Hematopoietic multipotent progenitor cell (in vitro differentiated cells): ENCODE data around the gene GATAD2B. TPM values are rescaled to one million over a fixed set of nuclear protein-coding genes. Genes with fewer than 3 reads are reported as not detected.
"Not testable (repeated sequence)": the region's sequence is repeated elsewhere in the genome, so short reads cannot be mapped to it uniquely, and the experiment has no call there.

Source experiments
- DNase-seq, 3 donors: peaks; one replicate each; pipeline ENCODE4 v3.0.0-alpha.2; 2011 to 2015; ENCODE audit warnings: low read depth in 2 of 3, low spot score in 2 of 3
- total RNA-seq: library from RNA; depleted of rRNA; stranded (reverse); fragments of >200 nt; gene quantifications from one replicate; pipeline ENCODE4 v1.2.3, GENCODE V29; 2012

Gene GATAD2B
- total RNA-seq, 1 donor: 33.7 TPM

DNA sequence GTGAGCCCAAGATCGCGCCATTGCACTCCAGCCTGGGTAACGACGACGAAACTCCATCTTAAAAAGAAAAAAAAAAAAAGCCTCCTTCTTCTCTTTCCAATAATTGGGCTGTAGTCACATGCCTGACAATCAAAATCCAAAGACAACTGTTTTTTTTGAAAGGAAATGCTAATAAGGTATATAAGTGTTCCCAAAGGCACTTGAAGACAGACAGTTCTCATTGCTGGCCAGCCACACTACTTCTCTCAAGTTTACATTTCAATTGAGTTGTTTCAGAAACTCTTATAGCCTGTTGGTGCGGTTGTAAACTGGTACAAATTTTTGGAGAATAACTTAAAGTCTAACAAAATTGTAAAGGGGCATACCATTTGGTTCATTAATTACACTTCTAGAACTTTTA lies 23.3 kb downstream of the GATAD2B start:
- no peak for DNase-seq

DNA sequence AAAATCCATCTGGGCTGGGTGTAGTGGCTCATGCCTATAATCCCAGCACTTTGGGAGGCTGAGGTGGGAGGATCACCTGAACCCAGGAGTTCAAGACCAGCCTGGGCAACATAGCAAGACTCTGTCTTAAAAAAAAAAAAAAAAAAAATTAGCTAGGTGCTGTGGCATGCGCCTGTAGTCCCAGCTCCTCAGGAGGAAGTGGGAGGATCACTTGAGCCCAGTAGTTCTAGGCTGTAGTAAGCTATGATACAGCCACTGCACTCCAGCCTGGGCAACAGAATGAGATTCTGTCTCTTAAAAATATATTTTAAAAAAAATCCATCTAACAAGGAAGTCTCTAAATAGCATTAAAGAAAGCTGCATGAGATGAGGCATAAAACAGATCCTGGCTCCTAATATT lies 26.9 kb downstream of the GATAD2B start:
- DNase-seq: not testable (repeated sequence)

DNA sequence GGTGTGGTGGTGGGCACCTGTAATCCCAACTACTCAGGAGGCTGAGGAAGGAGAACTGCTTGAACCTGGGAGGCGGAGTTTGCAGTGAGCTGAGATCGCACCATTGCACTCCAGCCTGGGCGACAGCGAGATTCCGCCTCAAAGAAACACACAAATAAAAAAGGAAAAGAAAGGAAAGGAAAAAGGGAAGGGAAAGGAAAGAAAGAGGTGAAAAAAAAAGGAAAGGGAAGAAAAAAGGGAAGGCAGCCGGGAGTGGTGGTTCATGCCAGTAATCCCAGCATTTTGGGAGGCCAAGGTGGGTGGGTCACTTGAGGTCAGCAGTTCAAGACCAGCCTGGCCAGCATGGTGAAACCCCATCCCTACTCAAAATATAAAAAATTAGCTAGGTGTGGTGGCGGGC lies 31.7 kb downstream of the GATAD2B start:
- not testable (repeated sequence) for DNase-seq

DNA sequence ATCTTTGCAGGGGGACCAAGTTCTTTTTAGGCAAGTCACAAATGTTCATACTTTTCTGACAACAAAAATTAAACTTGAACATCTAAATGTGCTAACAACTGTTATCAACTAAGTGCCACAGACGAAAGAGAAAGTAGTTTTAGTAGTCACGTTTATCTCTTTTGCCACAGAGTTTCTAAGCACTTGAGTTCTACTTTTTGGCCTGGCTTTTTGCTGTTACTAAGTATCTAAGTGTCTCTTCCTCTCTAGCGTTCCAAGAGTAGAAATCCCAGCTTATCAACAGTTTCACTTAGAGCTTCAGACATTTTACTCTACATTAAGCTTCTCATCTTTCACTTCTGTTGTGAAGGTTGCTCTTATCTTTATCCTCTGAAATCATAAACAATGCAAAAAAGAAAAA lies 34.2 kb downstream of the GATAD2B start:
- DNase-seq: peak in 1 of 3 donors; percentile 55

DNA sequence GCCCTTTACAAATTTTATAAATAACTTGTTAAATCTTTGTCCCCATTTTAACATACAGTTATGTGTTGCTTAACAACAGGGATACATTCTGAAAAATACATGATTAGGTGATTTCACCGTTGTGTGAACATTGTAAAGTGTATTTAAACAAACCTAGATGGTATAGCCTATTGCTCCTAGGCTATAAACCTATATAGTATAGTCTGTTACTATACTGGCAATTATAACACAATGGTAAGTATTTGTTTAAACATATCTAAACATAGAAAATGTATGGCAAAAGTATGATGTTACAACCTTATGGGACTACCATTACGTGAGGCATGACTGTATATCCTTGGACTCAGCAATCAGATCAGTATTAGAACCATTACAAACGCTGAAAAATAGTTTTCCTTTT lies 36.6 kb downstream of the GATAD2B start:
- DNase-seq: no peak

DNA sequence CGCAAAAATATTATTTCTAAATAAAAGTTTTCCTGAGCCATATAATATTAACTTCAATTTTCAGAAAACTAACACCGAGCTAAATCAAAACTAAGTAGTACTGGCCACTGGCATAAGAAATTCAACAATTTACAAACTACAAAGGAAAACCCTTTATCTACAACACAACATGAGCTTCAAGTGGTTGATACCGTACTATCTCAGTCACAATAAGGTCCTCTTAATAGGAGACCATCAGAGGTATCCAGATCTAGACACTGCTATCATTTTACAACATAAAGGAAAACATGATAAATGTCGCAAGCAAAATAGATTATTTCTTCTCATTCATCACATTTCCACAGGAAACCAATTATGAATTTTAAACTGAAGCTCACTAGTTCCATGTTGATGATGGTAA lies 39.5 kb downstream of the GATAD2B start:
- DNase-seq: no peak

DNA sequence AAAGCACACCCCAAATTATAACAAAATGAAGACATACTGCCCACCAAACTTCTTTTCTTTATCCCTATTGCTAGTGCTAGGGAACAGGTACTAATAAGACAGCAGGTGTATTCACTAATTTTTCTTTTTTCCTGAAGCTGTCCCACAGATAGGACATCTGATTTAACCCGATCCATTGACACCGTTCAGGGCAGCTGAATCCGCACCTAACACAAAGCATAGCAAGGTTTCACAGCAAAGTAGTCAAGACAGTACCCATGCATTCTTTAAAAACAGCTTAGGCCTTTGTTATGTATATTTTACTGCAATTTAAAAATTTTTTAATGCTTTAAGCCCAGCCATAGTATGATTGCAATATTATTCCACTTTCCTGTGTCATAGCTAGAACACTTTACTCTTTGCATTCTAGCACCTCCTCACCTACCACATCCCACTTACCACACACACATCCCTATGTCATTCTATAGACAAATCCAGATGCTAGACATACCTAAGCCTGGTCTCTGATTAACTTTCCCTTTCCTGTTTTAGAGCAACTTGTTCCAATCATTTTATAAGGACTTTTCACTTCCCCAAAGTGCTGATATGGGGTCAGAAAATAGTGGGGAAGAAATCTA lies 40.4 kb downstream of the GATAD2B start:
- no peak for DNase-seq

DNA sequence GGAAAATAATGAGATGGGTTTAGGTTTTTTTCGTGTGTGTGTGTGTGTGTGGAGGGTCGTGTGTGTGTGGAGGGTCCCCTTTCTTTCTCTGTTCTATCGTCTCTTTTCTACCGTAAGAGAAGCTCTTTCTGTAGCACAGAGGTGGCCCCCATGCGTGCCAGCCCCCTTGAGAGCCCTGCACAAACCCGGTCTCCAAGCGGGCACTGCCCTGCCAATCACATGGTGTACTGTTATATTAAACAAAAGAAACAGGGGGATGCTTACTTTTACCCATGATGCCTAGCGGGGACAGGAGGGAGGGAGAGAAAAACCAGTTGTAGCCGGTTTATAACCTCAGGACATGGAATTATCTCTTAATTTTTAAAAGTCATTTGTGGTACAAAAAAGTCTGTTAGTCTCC lies 41.0 kb downstream of the GATAD2B start:
- no peak for DNase-seq

DNA sequence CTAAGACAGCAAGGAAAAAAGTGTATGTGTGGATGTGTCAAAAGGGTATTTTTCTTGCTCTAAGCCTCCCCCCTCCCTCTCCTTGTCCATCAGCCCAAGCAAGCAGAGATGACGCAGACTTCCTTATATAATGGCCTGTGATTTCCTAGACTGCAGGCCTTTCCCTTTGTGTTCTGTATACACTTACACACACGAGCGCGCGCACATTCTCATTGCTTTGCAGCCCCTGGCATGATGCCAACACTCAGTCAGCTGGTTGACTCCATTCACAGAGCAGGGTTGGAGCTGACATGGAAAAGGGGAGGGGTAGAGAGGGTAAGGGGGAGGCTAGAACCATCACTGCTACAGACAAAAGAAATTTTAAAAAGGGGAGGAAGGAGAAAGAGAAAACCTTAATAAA lies 41.8 kb downstream of the GATAD2B start:
- DNase-seq: peak in 2 of 3 donors; percentile 81 to 88

DNA sequence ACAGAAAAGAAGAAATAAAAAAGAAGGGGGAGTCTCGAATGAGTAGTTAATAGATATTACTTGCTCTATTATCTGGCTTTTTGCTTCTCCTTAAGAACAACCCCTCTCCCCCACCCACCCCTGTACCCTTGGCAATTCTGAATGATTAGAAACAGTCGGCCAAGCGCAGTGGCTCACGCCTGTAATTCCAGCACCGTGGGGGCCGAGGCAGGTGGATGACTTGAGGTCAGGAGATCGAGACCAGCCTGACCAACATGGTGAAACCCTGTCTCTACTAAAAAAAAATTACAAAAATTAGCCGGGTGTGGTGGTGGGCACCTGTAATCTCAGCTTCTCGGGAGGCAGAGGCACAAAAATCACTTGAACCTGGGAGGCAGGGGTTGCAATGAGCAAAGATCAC lies 42.7 kb downstream of the GATAD2B start:
- DNase-seq: no peak

DNA sequence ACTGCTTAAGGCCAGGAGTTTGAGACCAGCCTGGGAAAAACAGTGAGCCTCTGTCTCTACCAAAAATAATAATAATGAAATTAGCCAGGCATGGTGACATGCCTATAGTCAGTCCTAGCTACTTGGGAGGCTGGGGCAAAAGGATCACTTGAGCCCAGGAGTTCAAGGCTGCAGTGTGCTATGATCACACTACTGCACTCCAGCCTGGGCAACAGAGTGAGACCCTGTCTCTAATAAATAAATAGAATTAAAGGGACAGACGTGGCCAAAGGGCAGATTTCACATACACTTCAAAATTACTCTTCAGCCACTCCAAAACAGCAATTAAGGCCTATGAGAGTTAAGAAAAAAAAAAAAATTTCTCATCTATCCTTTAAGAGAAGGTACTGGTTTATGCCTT lies 45.7 kb downstream of the GATAD2B start:
- DNase-seq: no peak

DNA sequence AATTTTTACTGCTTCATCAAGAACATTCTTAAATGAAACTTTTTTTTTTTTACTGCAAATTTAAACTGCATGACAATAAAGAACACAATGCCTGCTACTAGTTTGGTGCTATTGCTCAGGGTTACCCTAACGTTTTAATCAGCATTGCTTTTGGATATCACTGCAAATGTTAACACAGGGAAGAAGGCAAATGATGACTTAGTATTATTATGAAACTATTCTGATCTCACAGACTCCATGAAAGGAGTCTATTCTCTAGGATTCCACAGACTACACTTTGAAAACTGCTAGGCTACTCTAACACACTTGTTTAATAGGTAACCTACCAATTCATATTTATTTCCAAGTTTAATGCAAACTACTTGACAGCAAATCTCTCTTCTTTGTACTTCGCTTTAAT lies 49.8 kb downstream of the GATAD2B start:
- DNase-seq: no peak

DNA sequence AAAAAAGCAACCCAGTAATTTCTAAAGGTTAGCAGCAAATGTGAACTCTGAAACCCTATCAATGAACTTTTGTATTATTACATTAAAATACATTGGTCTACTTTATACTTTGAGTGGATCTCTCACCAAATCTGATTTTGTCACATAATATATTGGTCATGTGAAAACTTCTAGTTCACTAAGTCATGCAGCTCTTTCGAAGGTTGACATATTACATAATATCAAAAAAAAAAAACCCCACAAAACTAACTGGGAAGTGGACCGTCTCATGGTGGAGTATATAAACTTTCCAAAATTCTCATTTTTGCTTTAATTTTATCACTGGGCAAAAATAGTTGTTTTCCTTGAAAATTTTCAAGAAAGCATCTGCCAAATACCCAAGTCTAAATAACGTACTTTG lies 50.4 kb downstream of the GATAD2B start:
- DNase-seq: no peak

DNA sequence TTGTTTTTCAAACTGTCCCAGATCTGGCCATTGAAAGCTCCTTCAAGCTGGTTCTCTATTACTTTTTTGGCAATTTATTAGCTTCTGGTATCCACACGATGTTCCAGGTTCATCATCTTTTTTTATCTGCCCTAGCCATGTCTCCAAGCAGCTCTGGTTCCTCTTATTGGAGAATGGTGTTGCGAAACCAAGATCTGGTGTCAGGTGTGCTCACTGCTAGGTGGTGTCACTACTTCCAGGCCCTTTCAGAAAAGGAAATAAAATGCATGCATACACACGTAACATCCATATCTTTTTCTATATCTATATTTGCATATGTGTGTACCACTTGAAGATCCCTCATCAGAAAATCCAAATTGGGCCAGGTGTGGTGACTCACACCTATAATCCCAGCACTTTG lies 53.3 kb downstream of the GATAD2B start:
- DNase-seq: no peak

DNA sequence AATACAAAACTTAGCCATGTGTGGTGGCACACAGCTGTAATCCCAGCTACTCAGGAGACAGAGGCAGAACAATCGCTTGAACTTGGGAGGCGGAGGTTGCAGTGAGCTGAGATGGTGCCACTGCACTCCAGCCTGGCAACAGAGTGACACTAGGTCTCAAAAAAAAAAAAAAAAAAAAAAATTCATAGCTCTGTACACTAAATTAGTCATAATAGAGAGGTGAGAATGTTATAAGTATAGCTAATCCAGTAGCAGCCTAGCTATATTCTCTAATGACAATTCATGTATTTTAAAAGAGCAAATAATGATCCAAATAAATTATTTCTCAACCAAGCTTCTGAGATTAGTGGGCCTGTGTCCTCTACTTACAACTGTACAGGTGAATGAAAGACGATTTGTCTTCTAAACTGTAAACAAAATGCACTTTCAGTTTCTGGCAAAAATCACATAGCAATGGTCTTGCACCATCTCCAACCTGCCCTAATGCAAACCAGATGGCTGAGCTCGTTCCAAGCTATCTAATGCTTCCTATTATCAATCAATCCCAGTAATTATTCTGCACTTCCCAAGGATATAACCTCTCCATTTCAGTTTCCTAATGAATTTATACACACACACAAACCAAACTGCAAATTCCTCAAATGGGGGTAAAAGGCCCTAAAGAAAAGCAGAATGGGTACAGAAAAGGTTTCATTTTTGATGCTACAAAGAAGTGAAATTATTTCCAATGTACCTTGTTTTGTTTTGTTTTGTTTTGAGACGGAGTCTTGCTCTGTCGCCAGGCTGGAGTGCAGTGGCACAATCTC lies 56.5 kb downstream of the GATAD2B start:
- DNase-seq: no peak

DNA sequence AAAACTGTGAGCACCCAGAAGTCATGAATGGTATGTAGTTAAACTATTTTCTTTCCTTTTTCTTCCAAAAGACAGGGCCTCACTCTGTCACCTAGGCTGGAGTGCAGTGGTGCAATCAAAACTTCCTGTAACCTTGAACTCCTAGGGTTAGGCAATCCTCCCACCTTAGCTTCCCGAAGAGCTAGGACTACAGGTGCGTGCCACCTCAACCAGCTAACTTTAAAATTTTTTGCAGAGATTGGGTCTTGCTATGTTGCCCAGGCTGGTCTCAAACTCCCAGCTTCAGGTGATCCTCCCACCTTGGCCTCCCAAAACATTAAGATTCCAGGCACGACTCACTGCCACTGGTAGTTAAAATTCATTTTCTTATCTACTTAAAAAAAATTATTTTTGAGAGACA lies 62.5 kb downstream of the GATAD2B start:
- DNase-seq: no peak

DNA sequence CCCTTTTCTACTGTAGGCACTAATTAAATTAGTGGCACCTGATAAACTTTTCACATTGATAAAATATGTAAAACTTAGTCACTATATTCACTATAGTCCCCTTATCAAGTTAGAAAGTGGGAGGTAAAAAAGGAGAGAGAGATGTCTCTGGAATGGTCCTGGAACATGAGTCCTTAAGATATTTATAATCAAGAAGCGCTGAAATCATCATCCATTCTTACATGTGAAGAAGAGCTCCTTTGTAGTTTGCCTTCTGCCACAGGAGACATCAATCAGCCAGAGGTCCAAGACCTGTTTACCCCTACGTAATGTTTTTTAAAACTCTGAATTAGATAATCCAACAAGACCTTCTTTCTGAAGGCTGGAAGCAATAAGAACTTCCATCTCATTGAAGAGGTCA lies 65.3 kb downstream of the GATAD2B start:
- DNase-seq: no peak

DNA sequence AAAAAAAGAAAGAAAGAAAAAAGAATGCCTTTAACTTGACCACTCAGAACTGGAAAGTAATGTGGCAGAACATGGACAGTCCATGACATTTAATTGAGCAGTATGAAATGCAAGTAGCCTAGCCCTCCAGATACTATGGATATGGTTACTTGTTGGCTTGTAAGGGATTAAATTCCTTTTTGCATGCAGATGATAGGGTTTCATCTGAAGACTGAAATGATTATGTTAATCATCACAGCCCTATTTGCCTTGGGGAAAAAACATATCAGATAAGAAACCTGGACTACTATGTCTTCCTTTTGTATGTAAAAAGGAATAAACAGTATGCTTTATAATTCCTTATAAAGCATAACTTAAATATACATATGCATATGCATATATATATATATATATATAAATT lies 66.0 kb downstream of the GATAD2B start:
- no peak for DNase-seq

DNA sequence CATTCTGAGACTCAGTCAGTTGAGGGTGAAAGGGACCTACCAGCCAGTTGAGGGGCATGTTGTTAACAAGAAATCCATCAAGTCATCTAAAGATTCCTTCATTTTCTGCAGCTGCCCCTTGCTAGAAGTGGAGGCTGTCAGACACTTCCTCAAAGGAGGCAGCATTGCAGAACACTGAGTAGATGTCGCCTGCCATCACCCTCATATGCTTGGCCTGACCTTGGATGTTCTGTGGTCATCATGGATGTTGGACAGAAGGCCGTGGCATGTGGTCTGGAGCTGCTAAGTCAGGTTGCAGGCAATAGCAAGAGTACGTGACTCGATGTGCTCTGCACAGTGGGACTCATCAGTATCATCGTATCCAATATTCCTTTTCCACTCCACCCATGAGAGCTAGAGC lies 70.6 kb downstream of the GATAD2B start:
- no peak for DNase-seq

DNA sequence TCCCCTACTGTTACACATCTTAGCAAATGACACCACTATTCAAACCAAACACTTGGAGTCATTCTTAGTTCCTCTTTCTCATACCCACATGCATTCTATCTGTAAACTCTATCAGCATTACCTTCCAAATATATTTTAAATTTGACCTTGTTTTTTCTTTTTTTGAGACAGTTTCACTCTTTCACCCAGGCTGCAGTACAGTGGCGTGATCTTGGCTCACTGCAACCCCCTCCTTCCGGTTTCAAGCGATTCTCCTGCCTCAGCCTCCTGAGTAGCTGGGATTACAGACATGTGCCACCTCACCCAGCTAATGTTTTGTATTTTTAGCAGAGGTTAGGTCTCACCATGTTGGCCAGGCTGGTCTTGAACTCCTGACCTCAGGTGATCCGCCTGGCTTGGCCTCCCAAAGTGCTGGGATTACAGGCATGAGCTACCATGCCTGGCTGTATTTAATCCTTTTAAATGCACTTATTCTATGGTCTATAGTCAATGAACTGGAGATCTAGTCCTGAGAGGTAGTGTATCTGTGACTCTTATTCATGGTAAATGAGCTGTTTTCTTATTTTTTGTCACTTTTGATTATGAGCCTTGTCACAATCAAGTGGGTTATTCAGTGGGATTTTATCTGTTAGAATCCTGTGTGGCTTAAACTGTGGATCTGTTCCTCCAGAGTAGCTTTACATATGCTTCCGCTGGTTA lies 73.1 kb downstream of the GATAD2B start:
- peak in 2 of 3 donors; percentile 27 to 66 for DNase-seq

DNA sequence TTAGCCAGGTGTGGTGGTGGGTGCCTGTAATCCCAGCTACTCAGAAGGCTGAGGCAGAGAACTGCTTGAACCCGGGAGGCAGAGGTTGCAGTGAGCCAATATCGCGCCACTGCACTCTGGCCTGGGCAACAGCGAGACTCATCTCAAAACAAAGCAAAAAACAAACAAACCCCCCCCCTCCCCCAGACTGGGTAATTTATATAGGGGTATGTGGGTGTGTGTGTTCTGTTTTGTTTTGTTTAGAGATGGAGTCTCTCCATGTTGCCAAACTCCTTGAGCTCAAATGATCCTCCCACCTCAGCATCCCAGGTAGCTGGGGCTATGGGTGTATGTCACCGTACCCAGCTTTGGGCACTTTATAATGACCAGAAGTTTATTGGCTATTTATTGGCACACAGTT lies 74.0 kb downstream of the GATAD2B start:
- DNase-seq: no peak

DNA sequence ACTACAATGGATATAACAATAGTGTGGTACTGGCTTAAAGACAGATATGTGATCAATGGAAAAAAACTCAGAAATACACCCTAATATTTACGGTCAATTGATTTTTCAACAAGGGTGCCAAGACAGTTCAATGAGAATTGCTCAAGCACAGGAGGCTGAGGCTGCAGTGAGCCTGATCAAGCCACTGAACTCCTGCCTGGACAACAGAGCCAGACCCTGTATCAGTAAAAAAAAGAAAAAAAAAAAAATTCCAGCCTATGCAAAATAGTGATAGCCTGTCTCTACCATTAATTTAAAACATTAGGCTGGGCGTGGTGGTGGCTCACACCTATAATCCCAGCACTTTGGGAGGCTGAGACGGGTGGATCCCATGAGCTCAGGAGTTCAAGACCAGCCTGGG lies 77.6 kb downstream of the GATAD2B start:
- no peak for DNase-seq
